H7 (cell line): ENCODE results near the gene ETDC. TPM values are rescaled to one million over a fixed set of nuclear protein-coding genes. Genes with fewer than 3 reads are reported as not detected.
A peak's percentile ranks its signal among the peaks of the same experiment; 100 is the strongest.
"Not testable (repeated sequence)": the region's sequence is repeated elsewhere in the genome, so short reads cannot be mapped to it uniquely, and the experiment has no call there.

ENCODE experiments used
- DNase-seq: peaks from one replicate; pipeline ENCODE4 v3.0.0; 2012
- H3K27me3 ChIP-seq: 2 replicates; pipeline ENCODE4 v1.6.0; 2011; ENCODE audit warnings: mild to moderate bottlenecking, low read length; ENCODE audit not compliant: control insufficient read depth, insufficient read depth
- H3K36me3 ChIP-seq: replicated peaks from 2 replicates; pipeline ENCODE4 v1.5.1; 2011; ENCODE audit warnings: low read length; ENCODE audit not compliant: control insufficient read depth, insufficient read depth
- H3K4me3 ChIP-seq: 2 replicates; pipeline ENCODE4 v1.5.1; 2011; ENCODE audit warnings: low read depth, mild to moderate bottlenecking, control low read depth, low read length, moderate library complexity; ENCODE audit not compliant: insufficient read depth
- total RNA-seq: library from RNA; depleted of rRNA; stranded (reverse); fragments of >200 nt; shearing (Covaris generic); gene quantifications from 2 replicates; pipeline ENCODE4 v1.2.3, GENCODE V29; 2014; rRNA removed

ETDC gene
- not detected in 2 replicates for total RNA-seq

GRCh38 chrX:135309430-135309923 lies at the start of gene ETDC:
ETDC (plus strand) TSS chrX:135309480; CDS start chrX:135309480, 0 bp downstream.
- H3K36me3 ChIP-seq = no peaks in the 10 kb centered on the region
- no peak for DNase-seq
- H3K27me3 ChIP-seq = peaks cover 10% of the 10 kb centered on the region; the same call in 1 of the 2 replicates
- H3K4me3 ChIP-seq = no peak within 1 kb of the TSS

- not testable (repeated sequence) for H3K27me3 ChIP-seq, DNase-seq, H3K4me3 ChIP-seq, H3K36me3 ChIP-seq
Observed at GRCh38 chrX:135260976-135261375, 48.3 kb upstream of the ETDC start.

- H3K27me3 ChIP-seq, H3K4me3 ChIP-seq, H3K36me3 ChIP-seq, DNase-seq: not testable (repeated sequence)
Observed at GRCh38 chrX:135263376-135263775, 45.9 kb upstream of the ETDC start.

- DNase-seq = no peak
- H3K4me3 ChIP-seq = no peak overlapping the region
- H3K27me3 ChIP-seq = no peaks in the 10 kb centered on the region
- no peaks in the 10 kb centered on the region for H3K36me3 ChIP-seq
Observed at GRCh38 chrX:135264206-135264605, 45.1 kb upstream of the ETDC start.

- H3K27me3 ChIP-seq = no peaks in the 10 kb centered on the region
- peak; percentile 24 for DNase-seq
- H3K36me3 ChIP-seq = no peaks in the 10 kb centered on the region
- no peak overlapping the region for H3K4me3 ChIP-seq
Observed at GRCh38 chrX:135273162-135273561, 36.1 kb upstream of the ETDC start.

- no peak for DNase-seq
- Histone ChIP-seq H3K27me3 (no peaks in the 10 kb centered on the region), H3K36me3 (no peaks in the 10 kb centered on the region), H3K4me3 (no peak overlapping the region)
Observed at GRCh38 chrX:135275973-135276372, 33.3 kb upstream of the ETDC start.

GRCh38 chrX:135287266-135287823 lies 21.9 kb upstream of the ETDC start:
- no peaks in the 10 kb centered on the region for H3K36me3 ChIP-seq
- DNase-seq = no peak
- no peak overlapping the region for H3K4me3 ChIP-seq
- H3K27me3 ChIP-seq = no peaks in the 10 kb centered on the region

- peak overlapping the region; percentile 39 for H3K4me3 ChIP-seq
- H3K36me3 ChIP-seq = no peaks in the 10 kb centered on the region
- DNase-seq = peak; percentile 48
- peaks cover 7% of the 10 kb centered on the region; the same call in 1 of the 2 replicates for H3K27me3 ChIP-seq
Observed at GRCh38 chrX:135295238-135295943, 13.9 kb upstream of the ETDC start.

GRCh38 chrX:135295944-135296305 lies 13.4 kb upstream of the ETDC start:
- peak overlapping the region; percentile 39 for H3K4me3 ChIP-seq
- no peak for DNase-seq

GRCh38 chrX:135302269-135302873 lies 6.9 kb upstream of the ETDC start:
- no peak overlapping the region for H3K4me3 ChIP-seq
- H3K36me3 ChIP-seq = no peaks in the 10 kb centered on the region
- DNase-seq = peak; percentile 9
- no peaks in the 10 kb centered on the region; the same call in 1 of the 2 replicates for H3K27me3 ChIP-seq

More at GRCh38 chrX:135295944-135296305, 13.4 kb upstream of the ETDC start:
- Histone ChIP-seq H3K36me3 (no peaks in the 10 kb centered on the region), H3K27me3 (peaks cover 7% of the 10 kb centered on the region; the same call in 1 of the 2 replicates)

- Histone ChIP-seq H3K4me3 (no peak overlapping the region), H3K27me3 (no peaks in the 10 kb centered on the region; the same call in 1 of the 2 replicates), H3K36me3 (no peaks in the 10 kb centered on the region)
- DNase-seq = no peak
Observed at GRCh38 chrX:135304741-135305140, 4.5 kb upstream of the ETDC start.

GRCh38 chrX:135307171-135307570 lies 2.1 kb upstream of the ETDC start:
- Histone ChIP-seq H3K27me3 (peaks cover 8% of the 10 kb centered on the region; the same call in 1 of the 2 replicates), H3K36me3 (no peaks in the 10 kb centered on the region), H3K4me3 (no peak overlapping the region)
- DNase-seq = no peak

GRCh38 chrX:135308345-135308855 lies 880 bp upstream of the ETDC start:
- Histone ChIP-seq H3K27me3 (peaks cover 10% of the 10 kb centered on the region; the same call in 1 of the 2 replicates), H3K36me3 (no peaks in the 10 kb centered on the region), H3K4me3 (no peak overlapping the region)
- no peak for DNase-seq

- H3K27me3 ChIP-seq = peaks cover 32% of the 10 kb centered on the region; the same call in 1 of the 2 replicates
- DNase-seq = no peak
Observed at GRCh38 chrX:135315864-135316263, 6.6 kb downstream of the ETDC start.

More at GRCh38 chrX:135315864-135316263, 6.6 kb downstream of the ETDC start:
- H3K4me3 ChIP-seq = no peak overlapping the region
- H3K36me3 ChIP-seq = peaks cover 3% of the 10 kb centered on the region; the same call in 1 of the 2 replicates
